SK-N-SH treated with all-trans-retinoic acid at 6 μM for 48 hours (cell line): ENCODE results near the gene CD200R1L.

Experiments
- ATAC-seq: fragments of 200-7000 bp; cut with Tn5 transposase; 3 replicates; pipeline ENCODE4 v1.9.1; 2020; ENCODE audit warnings: mild to moderate bottlenecking, moderate library complexity
- ARNTL ChIP-seq: fragments of 450-650 bp; formaldehyde crosslinking; IDR thresholded peaks from 2 replicates; pipeline ENCODE4 v1.5.0; 2020; ENCODE audit warnings: low read depth, mild to moderate bottlenecking, moderate library complexity, borderline replicate concordance
- BACH2 ChIP-seq: fragments of 250-450 bp; sonication (Bioruptor Pico); IDR thresholded peaks from 2 replicates; pipeline ENCODE4 v1.9.0; 2021; ENCODE audit warnings: mild to moderate bottlenecking, borderline replicate concordance
- CSDC2 ChIP-seq: fragments of 250-450 bp; sonication (Bioruptor Pico); IDR thresholded peaks from 2 replicates; pipeline ENCODE4 v1.5.0; 2020; ENCODE audit warnings: mild to moderate bottlenecking, moderate library complexity
- ESRRG ChIP-seq: fragments of 250-450 bp; sonication (Bioruptor Pico); IDR thresholded peaks from 2 replicates; pipeline ENCODE4 v1.6.1; 2021; ENCODE audit warnings: mild to moderate bottlenecking
- GLIS3 ChIP-seq: fragments of 250-450 bp; sonication (Bioruptor Pico); IDR thresholded peaks from 2 replicates; pipeline ENCODE4 v1.5.0; 2020; ENCODE audit warnings: mild to moderate bottlenecking, moderate library complexity
- ISL1 ChIP-seq: fragments of 250-450 bp; sonication (Bioruptor Pico); IDR thresholded peaks from 2 replicates; pipeline ENCODE4 v2.1.2; 2022; ENCODE audit warnings: mild to moderate bottlenecking, moderate library complexity
- OSR1 ChIP-seq: fragments of 250-450 bp; sonication (Bioruptor Pico); IDR thresholded peaks from 2 replicates; pipeline ENCODE4 v1.8.0; 2022; ENCODE audit warnings: moderate library complexity, mild to moderate bottlenecking, inconsistent platforms
- PPARA ChIP-seq: fragments of 250-450 bp; sonication (Bioruptor Pico); IDR thresholded peaks from 2 replicates; pipeline ENCODE4 v1.5.0; 2020; ENCODE audit warnings: mild to moderate bottlenecking, borderline replicate concordance
- SNAI2 ChIP-seq: fragments of 250-450 bp; sonication (Bioruptor Pico); IDR thresholded peaks from 2 replicates; pipeline ENCODE4 v1.5.0; 2020; ENCODE audit warnings: mild to moderate bottlenecking, moderate library complexity
- TCF4 ChIP-seq: fragments of 250-450 bp; sonication (Bioruptor Pico); IDR thresholded peaks from 2 replicates; pipeline ENCODE4 v1.8.0; 2021; ENCODE audit warnings: mild to moderate bottlenecking, moderate library complexity, borderline replicate concordance
- ZC3H10 ChIP-seq: fragments of 250-450 bp; sonication (Bioruptor Pico); IDR thresholded peaks from 2 replicates; pipeline ENCODE4 v1.5.1; 2021; ENCODE audit warnings: mild to moderate bottlenecking, moderate library complexity
- ZFP3 ChIP-seq: fragments of 250-450 bp; sonication (Bioruptor Pico); IDR thresholded peaks from 2 replicates; pipeline ENCODE4 v1.5.0; 2020; ENCODE audit warnings: mild to moderate bottlenecking, moderate library complexity
- ZFP30 ChIP-seq: fragments of 450-650 bp; formaldehyde crosslinking; IDR thresholded peaks from 2 replicates; pipeline ENCODE4 v1.5.0; 2022; ENCODE audit warnings: mild to moderate bottlenecking, moderate library complexity
- ZNF565 ChIP-seq: fragments of 450-650 bp; formaldehyde crosslinking; conservative IDR thresholded peaks from 2 replicates; pipeline ENCODE4 v1.5.0; 2020; ENCODE audit warnings: low read depth, mild to moderate bottlenecking, moderate library complexity
- ZNF70 ChIP-seq: fragments of 450-650 bp; formaldehyde crosslinking; IDR thresholded peaks from 2 replicates; pipeline ENCODE4 v1.5.0; 2020; ENCODE audit warnings: mild to moderate bottlenecking, moderate library complexity
- ZNF8 ChIP-seq: fragments of 450-650 bp; formaldehyde crosslinking; IDR thresholded peaks from 2 replicates; pipeline ENCODE4 v1.5.0; 2020; ENCODE audit warnings: mild to moderate bottlenecking, moderate library complexity
- TF ChIP-seq, protein P1 (sequence below): fragments of 250-450 bp; sonication (Bioruptor Pico); IDR thresholded peaks from 2 replicates; pipeline ENCODE4 v1.8.0; 2021; ENCODE audit warnings: low read depth, mild to moderate bottlenecking, moderate library complexity, borderline replicate concordance
- TF ChIP-seq, protein P2 (sequence below): fragments of 250-450 bp; sonication (Bioruptor Pico); IDR thresholded peaks from 2 replicates; pipeline ENCODE4 v1.5.1; 2021; ENCODE audit warnings: mild to moderate bottlenecking, moderate library complexity
- TF ChIP-seq, protein P3 (sequence below): fragments of 250-450 bp; sonication (Bioruptor Pico); IDR thresholded peaks from 2 replicates; pipeline ENCODE4 v1.5.1; 2020; ENCODE audit warnings: low read depth, mild to moderate bottlenecking, moderate library complexity
- TF ChIP-seq, protein P4 (sequence below): fragments of 250-450 bp; sonication (Bioruptor Pico); IDR thresholded peaks from 2 replicates; pipeline ENCODE4 v1.8.0; 2020; ENCODE audit warnings: mild to moderate bottlenecking, moderate library complexity, borderline replicate concordance
- TF ChIP-seq, protein P5 (sequence below): fragments of 250-450 bp; sonication (Bioruptor Pico); IDR thresholded peaks from 2 replicates; pipeline ENCODE4 v1.5.0; 2020; ENCODE audit warnings: mild to moderate bottlenecking, moderate library complexity

CD200R1L gene

DNA sequence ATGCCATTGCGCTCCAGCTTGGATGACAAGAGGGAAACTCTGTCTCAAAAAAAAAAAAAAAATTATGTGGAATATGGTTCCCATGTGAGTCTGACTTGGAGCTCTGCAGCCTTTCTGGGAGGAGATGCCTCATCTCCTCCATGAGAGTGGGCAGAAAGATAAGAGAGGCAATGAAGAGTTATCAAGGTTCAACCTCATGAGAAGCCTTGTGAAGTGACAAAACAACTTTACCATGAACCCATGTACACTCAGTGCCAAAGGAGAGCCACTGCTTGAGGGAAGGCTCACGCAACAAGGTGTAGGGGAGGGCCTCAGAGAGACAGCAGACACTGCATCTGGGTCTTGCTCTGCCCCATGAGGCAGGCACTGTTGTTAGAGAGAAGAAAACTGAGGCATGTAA lies 75.7 kb downstream of the CD200R1L start:
- TF ChIP-seq TCF4 (CRISPR knock-in tag) (no peak), ZNF565 (no peak), ISL1 (CRISPR knock-in tag) (no peak), ZNF8 (CRISPR knock-in tag) (no peak), ZC3H10 (CRISPR knock-in tag) (no peak), SNAI2 (CRISPR knock-in tag) (no peak)
- ATAC-seq, result no peak

DNA sequence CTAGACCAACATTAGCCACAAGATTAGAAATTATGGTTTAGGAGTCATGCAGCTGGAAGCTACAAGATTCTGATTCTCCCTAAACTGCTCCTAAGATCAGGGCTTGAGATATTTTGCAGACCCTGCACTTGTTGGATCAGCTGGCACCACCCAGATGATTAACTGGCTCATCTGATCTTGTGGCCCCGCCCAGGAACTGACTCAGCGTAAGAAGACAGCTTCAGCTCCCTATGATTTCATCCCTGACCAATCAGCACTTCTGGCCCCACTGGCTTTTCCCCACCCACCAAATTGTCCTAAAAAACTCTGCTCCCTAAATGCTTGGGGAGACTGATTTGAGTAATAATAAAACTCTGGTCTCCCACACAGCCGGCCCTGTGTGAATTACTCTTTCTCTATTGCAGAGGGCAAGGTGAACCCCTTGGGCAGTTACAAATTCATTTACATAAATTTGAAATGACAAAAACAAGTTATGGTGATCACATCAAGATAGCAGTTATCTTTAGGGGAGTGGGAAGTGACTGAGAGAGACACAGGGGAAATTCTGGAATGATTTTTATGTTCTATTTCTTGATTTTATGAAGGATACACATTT lies 76.5 kb downstream of the CD200R1L start:
- TF ChIP-seq SNAI2 (CRISPR knock-in tag) (no peak), ZC3H10 (CRISPR knock-in tag) (no peak), ZNF70 (CRISPR knock-in tag) (no peak), GLIS3 (CRISPR knock-in tag) (no peak), ZFP30 (CRISPR knock-in tag) (no peak), BACH2 (CRISPR knock-in tag) (no peak), ZFP3 (no peak), PPARA (CRISPR knock-in tag) (no peak), TCF4 (CRISPR knock-in tag) (no peak)
- ATAC-seq, result no peak

DNA sequence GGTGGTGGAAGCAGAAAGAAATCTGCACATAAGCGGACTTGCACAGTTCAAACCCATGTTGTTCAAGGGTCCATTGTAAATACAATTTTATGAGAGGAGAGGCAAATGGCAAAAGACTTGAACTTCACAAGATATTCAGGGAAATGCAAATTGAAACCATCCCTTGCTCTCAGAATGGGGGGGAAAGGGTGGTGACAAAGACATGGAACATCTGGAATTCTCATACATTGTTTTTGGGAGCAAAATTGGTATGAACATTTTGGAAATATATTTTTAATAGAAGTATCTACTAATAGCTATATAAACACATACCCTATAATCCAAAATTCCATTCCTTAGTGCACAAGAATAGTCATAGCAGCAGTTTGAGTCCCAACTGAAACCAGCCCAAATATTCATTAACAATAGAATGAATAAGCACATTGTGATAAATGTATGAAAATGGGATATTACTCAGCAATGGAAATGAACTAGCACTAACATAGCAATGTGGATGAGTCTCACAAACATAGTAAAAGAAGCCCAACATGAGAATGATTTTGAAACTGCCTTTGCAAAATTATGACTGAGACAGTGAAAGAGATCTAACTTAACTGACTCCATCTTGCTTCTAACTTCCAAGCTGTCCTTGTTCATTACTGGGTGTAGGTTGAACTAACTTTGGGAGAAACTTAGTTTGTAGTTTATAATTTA lies 77.2 kb downstream of the CD200R1L start:
- no peak for ATAC-seq
- TF ChIP-seq PPARA (CRISPR knock-in tag) (no peak), BACH2 (CRISPR knock-in tag) (no peak), TCF4 (CRISPR knock-in tag) (no peak), ZFP3 (no peak), OSR1 (CRISPR knock-in tag) (no peak), ZC3H10 (CRISPR knock-in tag) (no peak)
- TF ChIP-seq, protein P1, sequence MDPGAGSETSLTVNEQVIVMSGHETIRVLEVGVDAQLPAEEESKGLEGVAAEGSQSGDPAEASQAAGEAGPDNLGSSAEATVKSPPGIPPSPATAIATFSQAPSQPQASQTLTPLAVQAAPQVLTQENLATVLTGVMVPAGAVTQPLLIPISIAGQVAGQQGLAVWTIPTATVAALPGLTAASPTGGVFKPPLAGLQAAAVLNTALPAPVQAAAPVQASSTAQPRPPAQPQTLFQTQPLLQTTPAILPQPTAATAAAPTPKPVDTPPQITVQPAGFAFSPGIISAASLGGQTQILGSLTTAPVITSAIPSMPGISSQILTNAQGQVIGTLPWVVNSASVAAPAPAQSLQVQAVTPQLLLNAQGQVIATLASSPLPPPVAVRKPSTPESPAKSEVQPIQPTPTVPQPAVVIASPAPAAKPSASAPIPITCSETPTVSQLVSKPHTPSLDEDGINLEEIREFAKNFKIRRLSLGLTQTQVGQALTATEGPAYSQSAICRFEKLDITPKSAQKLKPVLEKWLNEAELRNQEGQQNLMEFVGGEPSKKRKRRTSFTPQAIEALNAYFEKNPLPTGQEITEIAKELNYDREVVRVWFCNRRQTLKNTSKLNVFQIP, result no peak
- TF ChIP-seq, protein P2, sequence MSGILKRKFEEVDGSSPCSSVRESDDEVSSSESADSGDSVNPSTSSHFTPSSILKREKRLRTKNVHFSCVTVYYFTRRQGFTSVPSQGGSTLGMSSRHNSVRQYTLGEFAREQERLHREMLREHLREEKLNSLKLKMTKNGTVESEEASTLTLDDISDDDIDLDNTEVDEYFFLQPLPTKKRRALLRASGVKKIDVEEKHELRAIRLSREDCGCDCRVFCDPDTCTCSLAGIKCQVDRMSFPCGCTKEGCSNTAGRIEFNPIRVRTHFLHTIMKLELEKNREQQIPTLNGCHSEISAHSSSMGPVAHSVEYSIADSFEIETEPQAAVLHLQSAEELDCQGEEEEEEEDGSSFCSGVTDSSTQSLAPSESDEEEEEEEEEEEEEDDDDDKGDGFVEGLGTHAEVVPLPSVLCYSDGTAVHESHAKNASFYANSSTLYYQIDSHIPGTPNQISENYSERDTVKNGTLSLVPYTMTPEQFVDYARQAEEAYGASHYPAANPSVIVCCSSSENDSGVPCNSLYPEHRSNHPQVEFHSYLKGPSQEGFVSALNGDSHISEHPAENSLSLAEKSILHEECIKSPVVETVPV (CRISPR knock-in tag), result no peak
- TF ChIP-seq, protein P3, sequence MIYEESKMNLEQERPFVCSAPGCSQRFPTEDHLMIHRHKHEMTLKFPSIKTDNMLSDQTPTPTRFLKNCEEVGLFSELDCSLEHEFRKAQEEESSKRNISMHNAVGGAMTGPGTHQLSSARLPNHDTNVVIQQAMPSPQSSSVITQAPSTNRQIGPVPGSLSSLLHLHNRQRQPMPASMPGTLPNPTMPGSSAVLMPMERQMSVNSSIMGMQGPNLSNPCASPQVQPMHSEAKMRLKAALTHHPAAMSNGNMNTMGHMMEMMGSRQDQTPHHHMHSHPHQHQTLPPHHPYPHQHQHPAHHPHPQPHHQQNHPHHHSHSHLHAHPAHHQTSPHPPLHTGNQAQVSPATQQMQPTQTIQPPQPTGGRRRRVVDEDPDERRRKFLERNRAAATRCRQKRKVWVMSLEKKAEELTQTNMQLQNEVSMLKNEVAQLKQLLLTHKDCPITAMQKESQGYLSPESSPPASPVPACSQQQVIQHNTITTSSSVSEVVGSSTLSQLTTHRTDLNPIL (CRISPR knock-in tag), result no peak

DNA sequence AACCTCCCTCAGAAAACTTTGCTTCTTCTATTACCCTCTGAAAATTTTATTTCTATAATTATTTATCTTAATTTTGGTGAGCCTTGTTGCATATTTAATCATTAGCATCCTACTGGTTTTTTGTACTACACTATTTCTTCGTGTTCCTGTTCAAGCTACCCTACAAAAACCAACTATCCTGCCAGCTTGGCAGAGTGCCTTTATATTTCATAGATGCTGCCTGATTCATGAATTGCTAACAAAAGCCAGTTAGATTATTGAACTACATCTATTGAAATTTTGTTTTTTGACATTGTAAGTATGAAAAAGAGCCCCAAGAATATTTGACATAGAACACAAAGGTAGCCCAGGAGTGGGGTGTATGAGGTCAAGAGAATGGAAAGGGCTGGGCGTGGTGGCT lies 78.9 kb downstream of the CD200R1L start:
- ATAC-seq, result no peak
- TF ChIP-seq ESRRG (CRISPR knock-in tag) (no peak), TCF4 (CRISPR knock-in tag) (no peak), ZFP30 (CRISPR knock-in tag) (no peak), ARNTL (CRISPR knock-in tag) (no peak), ZFP3 (no peak), CSDC2 (CRISPR knock-in tag) (no peak), SNAI2 (CRISPR knock-in tag) (no peak)
- TF ChIP-seq, protein P4, sequence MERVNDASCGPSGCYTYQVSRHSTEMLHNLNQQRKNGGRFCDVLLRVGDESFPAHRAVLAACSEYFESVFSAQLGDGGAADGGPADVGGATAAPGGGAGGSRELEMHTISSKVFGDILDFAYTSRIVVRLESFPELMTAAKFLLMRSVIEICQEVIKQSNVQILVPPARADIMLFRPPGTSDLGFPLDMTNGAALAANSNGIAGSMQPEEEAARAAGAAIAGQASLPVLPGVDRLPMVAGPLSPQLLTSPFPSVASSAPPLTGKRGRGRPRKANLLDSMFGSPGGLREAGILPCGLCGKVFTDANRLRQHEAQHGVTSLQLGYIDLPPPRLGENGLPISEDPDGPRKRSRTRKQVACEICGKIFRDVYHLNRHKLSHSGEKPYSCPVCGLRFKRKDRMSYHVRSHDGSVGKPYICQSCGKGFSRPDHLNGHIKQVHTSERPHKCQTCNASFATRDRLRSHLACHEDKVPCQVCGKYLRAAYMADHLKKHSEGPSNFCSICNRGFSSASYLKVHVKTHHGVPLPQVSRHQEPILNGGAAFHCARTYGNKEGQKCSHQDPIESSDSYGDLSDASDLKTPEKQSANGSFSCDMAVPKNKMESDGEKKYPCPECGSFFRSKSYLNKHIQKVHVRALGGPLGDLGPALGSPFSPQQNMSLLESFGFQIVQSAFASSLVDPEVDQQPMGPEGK (CRISPR knock-in tag), result no peak
- TF ChIP-seq, protein P1, result no peak
- TF ChIP-seq, protein P5, sequence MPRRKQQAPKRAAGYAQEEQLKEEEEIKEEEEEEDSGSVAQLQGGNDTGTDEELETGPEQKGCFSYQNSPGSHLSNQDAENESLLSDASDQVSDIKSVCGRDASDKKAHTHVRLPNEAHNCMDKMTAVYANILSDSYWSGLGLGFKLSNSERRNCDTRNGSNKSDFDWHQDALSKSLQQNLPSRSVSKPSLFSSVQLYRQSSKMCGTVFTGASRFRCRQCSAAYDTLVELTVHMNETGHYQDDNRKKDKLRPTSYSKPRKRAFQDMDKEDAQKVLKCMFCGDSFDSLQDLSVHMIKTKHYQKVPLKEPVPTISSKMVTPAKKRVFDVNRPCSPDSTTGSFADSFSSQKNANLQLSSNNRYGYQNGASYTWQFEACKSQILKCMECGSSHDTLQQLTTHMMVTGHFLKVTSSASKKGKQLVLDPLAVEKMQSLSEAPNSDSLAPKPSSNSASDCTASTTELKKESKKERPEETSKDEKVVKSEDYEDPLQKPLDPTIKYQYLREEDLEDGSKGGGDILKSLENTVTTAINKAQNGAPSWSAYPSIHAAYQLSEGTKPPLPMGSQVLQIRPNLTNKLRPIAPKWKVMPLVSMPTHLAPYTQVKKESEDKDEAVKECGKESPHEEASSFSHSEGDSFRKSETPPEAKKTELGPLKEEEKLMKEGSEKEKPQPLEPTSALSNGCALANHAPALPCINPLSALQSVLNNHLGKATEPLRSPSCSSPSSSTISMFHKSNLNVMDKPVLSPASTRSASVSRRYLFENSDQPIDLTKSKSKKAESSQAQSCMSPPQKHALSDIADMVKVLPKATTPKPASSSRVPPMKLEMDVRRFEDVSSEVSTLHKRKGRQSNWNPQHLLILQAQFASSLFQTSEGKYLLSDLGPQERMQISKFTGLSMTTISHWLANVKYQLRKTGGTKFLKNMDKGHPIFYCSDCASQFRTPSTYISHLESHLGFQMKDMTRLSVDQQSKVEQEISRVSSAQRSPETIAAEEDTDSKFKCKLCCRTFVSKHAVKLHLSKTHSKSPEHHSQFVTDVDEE (CRISPR knock-in tag), result no peak
- TF ChIP-seq, all 23 proteins: peak for 0
